Measurements from ENCODE around the gene KRTCAP2.
A peak's percentile ranks its signal among the peaks of the same experiment; 100 is the strongest.
"Not testable (repeated sequence)": the region's sequence is repeated elsewhere in the genome, so short reads cannot be mapped to it uniquely, and the experiment has no call there.

Gene KRTCAP2

GRCh38 chr1:155181371-155182051 is 8.4 kb upstream of the KRTCAP2 start:
- no peak for DNase-seq

- no peak for DNase-seq
Observed at GRCh38 chr1:155179112-155180031, 6.3 kb upstream of the KRTCAP2 start.

- no peak for DNase-seq
Observed at GRCh38 chr1:155178441-155179111, 5.5 kb upstream of the KRTCAP2 start.

- DNase-seq = no peak
Observed at GRCh38 chr1:155177918-155178281, 4.8 kb upstream of the KRTCAP2 start.

GRCh38 chr1:155177192-155177917 is 4.3 kb upstream of the KRTCAP2 start:
- DNase-seq = no peak

GRCh38 chr1:155176544-155177071 is 3.5 kb upstream of the KRTCAP2 start:
- peak; percentile 81 to 83 for DNase-seq

GRCh38 chr1:155175927-155176371 is 2.8 kb upstream of the KRTCAP2 start:
- DNase-seq = no peak

- no peak for DNase-seq
Observed at GRCh38 chr1:155175281-155175926, 2.3 kb upstream of the KRTCAP2 start.

- peak in 1 of 2 experiments; percentile 71 for DNase-seq
Observed at GRCh38 chr1:155174324-155175280, 1.5 kb upstream of the KRTCAP2 start.

- DNase-seq = peak; percentile 74 to 91
Observed at GRCh38 chr1:155173478-155174323, 597 bp upstream of the KRTCAP2 start, which contains the start of gene TRIM46. Gene TRIM46, plus strand, starts transcription at chr1:155173849. Its CDS starts 118 bp downstream, at chr1:155173967.

- no peak for DNase-seq
Observed at GRCh38 chr1:155171836-155172731, 1.0 kb downstream of the KRTCAP2 start.

- DNase-seq = no peak
Observed at GRCh38 chr1:155170806-155171205, 2.3 kb downstream of the KRTCAP2 start.

GRCh38 chr1:155170101-155170785 is 2.9 kb downstream of the KRTCAP2 start:
- no peak for DNase-seq

GRCh38 chr1:155169541-155169940 is 3.6 kb downstream of the KRTCAP2 start:
- no peak for DNase-seq

- no peak for DNase-seq
Observed at GRCh38 chr1:155168456-155169210, 4.5 kb downstream of the KRTCAP2 start.

GRCh38 chr1:155168105-155168445 is 5.0 kb downstream of the KRTCAP2 start:
- not testable (repeated sequence) for DNase-seq

Measured in NCI-H187 (cell line).